ENCODE data around the gene SUPT16H.

The SUPT16H gene

DNA sequence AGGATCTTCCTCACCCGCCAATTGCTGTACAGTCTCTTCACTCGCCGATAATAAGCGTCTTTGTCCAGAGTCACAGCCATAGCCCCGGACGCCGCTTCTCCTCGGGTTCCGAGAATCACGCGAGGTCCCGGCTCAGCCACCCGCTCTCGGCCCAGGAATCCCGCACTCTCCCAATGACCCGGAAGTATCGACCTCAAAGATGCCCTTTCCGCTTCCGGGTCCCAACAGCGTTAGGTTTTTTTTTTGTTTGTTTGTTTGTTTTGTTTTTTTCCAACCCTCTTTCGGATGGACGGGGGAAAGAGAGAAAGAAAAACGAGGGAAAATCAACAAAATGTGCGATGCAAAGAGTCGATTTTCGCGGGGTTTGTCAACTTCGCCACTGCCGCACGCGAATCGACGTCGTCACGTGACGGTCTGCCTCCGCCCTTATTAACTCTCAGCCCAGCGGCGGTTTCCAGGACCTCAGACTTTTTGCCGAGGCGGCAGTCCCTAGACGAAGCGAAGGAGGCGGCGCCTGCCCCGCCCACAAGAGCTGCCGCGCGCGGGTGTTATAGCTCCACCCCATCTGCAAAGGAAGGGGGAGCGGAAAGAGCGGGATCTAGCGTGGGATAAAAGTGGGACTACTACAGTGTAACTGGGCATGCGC lies at the start of gene SUPT16H:
SUPT16H (minus strand) TSS at position 172 of the 646 bp plus-strand sequence; CDS start at position 80, 92 bp downstream.
- DNase-seq (ENCODE audit: low spot score): peak; percentile 98
- Histone ChIP-seq H3K27ac (peak within 1 kb of the TSS; percentile 72 to 88), H3K4me3 (peak within 1 kb of the TSS; percentile 88)
- TF ChIP-seq, protein P1, sequence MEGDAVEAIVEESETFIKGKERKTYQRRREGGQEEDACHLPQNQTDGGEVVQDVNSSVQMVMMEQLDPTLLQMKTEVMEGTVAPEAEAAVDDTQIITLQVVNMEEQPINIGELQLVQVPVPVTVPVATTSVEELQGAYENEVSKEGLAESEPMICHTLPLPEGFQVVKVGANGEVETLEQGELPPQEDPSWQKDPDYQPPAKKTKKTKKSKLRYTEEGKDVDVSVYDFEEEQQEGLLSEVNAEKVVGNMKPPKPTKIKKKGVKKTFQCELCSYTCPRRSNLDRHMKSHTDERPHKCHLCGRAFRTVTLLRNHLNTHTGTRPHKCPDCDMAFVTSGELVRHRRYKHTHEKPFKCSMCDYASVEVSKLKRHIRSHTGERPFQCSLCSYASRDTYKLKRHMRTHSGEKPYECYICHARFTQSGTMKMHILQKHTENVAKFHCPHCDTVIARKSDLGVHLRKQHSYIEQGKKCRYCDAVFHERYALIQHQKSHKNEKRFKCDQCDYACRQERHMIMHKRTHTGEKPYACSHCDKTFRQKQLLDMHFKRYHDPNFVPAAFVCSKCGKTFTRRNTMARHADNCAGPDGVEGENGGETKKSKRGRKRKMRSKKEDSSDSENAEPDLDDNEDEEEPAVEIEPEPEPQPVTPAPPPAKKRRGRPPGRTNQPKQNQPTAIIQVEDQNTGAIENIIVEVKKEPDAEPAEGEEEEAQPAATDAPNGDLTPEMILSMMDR (IDR thresholded peaks at IDR 0.05): no peak

DNA sequence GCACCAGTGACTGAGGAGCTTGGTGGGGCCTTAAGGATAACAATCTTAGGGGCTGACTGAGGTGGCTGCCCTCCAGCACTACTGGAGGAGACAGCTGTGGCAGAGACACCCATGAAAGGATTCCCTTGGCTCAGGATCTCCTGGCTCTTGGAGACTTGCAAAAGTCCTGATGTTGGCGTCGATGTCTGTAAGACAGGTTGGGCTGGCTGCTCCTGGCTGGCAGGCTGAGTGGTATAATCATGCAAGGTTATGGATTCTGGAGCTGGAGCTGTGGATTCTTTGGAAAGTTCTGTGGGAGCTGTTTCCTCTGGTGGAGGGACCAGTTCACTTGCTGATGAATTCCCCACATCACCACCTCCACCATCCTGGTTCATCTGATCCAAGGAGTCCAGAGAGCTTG lies 47.3 kb upstream of the SUPT16H start:
- TF ChIP-seq, protein P1 (IDR thresholded peaks at IDR 0.05): no peak
- H3K4me3 ChIP-seq: no peak overlapping the region
- DNase-seq (ENCODE audit: low spot score): no peak
- H3K27ac ChIP-seq: no peak overlapping the region

DNA sequence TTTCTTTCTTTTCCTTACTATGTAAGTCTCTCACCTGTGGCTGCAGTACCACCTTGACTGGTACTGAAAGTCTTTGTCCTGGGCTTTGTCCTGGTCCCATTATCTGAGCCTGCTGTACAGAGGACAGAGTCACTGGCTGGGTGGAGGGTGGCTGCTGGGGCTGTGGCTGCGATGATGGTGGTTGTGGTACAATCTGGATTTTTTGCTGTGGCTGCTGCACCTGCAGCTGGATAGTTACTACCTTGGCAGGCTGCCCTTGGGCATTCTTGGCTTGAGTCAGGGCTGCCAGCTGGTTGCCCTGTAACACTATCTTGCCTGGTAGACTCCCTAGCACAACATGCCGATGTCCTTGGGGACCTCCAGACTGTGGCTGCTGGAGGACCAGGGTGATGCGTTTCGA lies 45.1 kb upstream of the SUPT16H start:
- Histone ChIP-seq H3K4me3 (no peak overlapping the region), H3K27ac (no peak overlapping the region)
- DNase-seq (ENCODE audit: low spot score): no peak
- TF ChIP-seq, protein P1 (IDR thresholded peaks at IDR 0.05): no peak

DNA sequence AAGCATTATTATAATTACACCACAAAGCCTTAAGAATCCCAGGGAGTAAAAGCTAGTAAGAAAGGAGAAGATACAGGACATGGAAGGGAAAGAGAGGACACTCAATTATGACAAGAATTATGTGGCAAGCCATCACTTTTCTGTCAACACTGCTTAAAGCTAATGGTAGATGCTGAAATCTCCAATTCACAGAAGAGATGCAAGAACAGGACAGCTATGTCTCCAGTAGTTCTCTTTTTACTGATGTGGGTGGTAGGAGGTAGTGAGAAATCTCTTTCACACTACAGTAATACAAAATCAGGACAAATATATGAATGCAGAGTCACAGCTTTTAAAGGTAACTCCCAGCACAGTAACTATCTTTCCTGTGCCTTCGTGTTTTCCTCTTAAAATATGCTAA lies 42.9 kb upstream of the SUPT16H start:
- no peak for DNase-seq (ENCODE audit: low spot score)
- TF ChIP-seq, protein P1 (IDR thresholded peaks at IDR 0.05): no peak
- H3K27ac ChIP-seq: no peak overlapping the region
- no peak overlapping the region for H3K4me3 ChIP-seq

DNA sequence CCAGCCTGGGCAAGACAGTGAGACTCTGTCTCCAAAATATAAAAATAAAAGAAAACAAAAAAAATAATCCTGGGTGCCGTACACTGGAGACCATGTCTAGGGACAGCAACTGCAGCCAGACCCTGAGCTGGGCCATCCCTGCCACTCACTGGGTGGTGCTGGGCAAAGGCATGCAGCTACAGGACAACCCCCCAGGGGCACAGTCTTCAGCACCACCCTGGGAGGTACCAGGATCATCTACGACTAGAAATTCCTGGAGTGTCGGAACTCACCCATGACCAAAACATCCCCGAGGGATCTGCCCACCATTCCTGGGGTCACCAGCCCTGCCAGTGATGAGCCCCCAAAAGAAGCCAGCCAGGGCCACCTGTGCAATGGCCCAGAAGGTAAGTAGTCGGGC lies 35.7 kb upstream of the SUPT16H start:
- Histone ChIP-seq H3K27ac (no peak overlapping the region), H3K4me3 (no peak overlapping the region)
- DNase-seq (ENCODE audit: low spot score): no peak
- TF ChIP-seq, protein P1 (IDR thresholded peaks at IDR 0.05): no peak

DNA sequence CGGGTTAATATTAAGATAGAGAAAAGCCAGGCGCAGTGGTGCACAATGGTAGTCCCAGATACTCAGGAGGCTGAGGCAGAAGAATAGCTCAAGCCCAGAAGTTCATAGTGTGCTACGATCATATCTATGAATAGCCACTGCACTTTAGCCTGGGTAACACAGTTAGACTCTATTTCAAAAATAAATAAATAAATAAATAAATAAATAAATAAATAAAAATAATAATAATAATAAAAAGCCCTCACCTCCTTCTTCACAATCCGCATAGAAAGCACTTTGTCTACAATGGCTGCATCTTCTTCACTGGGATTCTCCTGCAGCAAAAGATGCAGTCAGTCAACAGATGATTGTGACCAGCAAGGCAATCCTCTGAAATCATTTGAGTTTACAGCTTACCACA lies 31.5 kb upstream of the SUPT16H start:
- Histone ChIP-seq H3K4me3 (no peak overlapping the region), H3K27ac (no peak overlapping the region)
- no peak for DNase-seq (ENCODE audit: low spot score)
- TF ChIP-seq, protein P1 (IDR thresholded peaks at IDR 0.05): no peak

DNA sequence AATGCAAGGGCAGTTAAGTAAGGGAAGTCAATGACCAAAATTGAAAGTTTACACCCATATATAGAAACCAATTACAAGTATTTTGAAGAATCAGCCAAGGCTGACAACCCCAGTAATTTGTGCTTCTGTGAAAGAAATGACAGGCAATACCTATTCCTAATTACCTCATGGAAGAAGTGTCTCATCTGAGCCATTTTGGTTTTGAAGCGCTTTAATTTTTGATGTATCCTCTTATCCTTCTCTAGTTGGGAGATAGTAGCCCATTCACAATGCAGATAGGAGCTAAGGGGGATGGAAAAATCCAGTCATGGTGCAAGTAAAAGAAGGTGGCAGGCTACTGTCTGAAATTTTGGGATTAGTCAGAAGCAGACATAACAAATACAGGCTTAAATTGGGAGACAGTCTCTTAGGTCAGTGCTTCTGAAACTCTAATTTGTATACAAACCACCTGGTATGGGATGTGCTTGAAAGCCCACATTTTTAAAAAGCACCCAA lies 30.4 kb upstream of the SUPT16H start:
- no peak overlapping the region for H3K4me3 ChIP-seq
- no peak overlapping the region for H3K27ac ChIP-seq
- TF ChIP-seq, protein P1 (IDR thresholded peaks at IDR 0.05): no peak
- no peak for DNase-seq (ENCODE audit: low spot score)

All from coronary artery (tissue), 2 donors.